CD14-positive monocyte (primary cell): ENCODE results near the gene UBXN6. TPM values are rescaled to one million over a fixed set of nuclear protein-coding genes. Genes with fewer than 3 reads are reported as not detected.

Experiments
- DNase-seq, 3 donors: peaks; one replicate each; pipeline ENCODE4 v3.0.0-alpha.2; 2011 to 2022
- H2AFZ ChIP-seq: 2 replicates; pipeline ENCODE4 v1.6.0; 2012; ENCODE audit warnings: mild to moderate bottlenecking, low read depth, low read length, inconsistent platforms; ENCODE audit not compliant: insufficient read depth, poor library complexity, severe bottlenecking
- H3K27ac ChIP-seq, 2 donors: 1 replicate in 1 of 2; 2 replicates in 1 of 2; pipeline ENCODE4 v1.5.1; 2012 to 2013; ENCODE audit warnings: low read length in 2 of 2, control low read depth in 1 of 2, inconsistent platforms in 1 of 2, low read depth in 1 of 2, mild to moderate bottlenecking in 1 of 2
- H3K27me3 ChIP-seq, 2 donors: one replicate each; pipeline versions ENCODE4 v1.6.0 to v1.6.1; 2011 to 2013; ENCODE audit warnings: low read length in 2 of 2; ENCODE audit not compliant: control insufficient read depth in 2 of 2, insufficient read depth in 2 of 2
- H3K36me3 ChIP-seq, 2 donors: replicated peaks in 1 of 2; 1 replicate in 1 of 2; 2 replicates in 1 of 2; pipeline versions ENCODE4 v1.5.1 to v1.6.1; 2012 to 2013; ENCODE audit warnings: low read length in 2 of 2, control low read depth in 1 of 2, inconsistent platforms in 1 of 2, mild to moderate bottlenecking in 1 of 2; ENCODE audit not compliant: insufficient read depth in 2 of 2, control insufficient read depth in 1 of 2
- H3K4me1 ChIP-seq, 2 donors: 1 replicate in 1 of 2; 2 replicates in 1 of 2; pipeline versions ENCODE4 v1.5.1 to v1.6.1; 2012 to 2013; ENCODE audit warnings: low read length in 2 of 2, control low read depth in 1 of 2, inconsistent platforms in 1 of 2, mild to moderate bottlenecking in 1 of 2, moderate library complexity in 1 of 2; ENCODE audit not compliant: insufficient read depth in 2 of 2, control insufficient read depth in 1 of 2
- H3K4me2 ChIP-seq: replicated peaks from 2 replicates; pipeline ENCODE3; 2012; ENCODE audit warnings: low read length, moderate library complexity, mild to moderate bottlenecking; ENCODE audit not compliant: poor library complexity, severe bottlenecking; ENCODE audit errors: extremely low read depth
- H3K4me3 ChIP-seq, 3 experiments: fragments of 200-600 bp in 1 of 3; sonication (generic) in 1 of 3; replicated peaks in 1 of 3; 1 replicate in 2 of 3; 2 replicates in 1 of 3; pipeline ENCODE4 v1.5.1; 2011 to 2013; ENCODE audit warnings: low read length in 3 of 3, mild to moderate bottlenecking in 3 of 3, control low read depth in 2 of 3, low read depth in 2 of 3, inconsistent platforms in 1 of 3, moderate library complexity in 1 of 3
- H3K79me2 ChIP-seq: 2 replicates; pipeline ENCODE4 v1.6.0; 2012; ENCODE audit warnings: mild to moderate bottlenecking, control low read depth, inconsistent platforms, low read length, moderate library complexity; ENCODE audit not compliant: insufficient read depth
- H3K9ac ChIP-seq: 2 replicates; pipeline ENCODE4 v1.6.0; 2017; ENCODE audit warnings: low read length, mild to moderate bottlenecking; ENCODE audit not compliant: insufficient read depth, poor library complexity, severe bottlenecking
- H3K9me3 ChIP-seq, 2 donors: replicated peaks in 1 of 2; 1 replicate in 1 of 2; 2 replicates in 1 of 2; pipeline versions ENCODE4 v1.5.1 to v1.6.1; 2012 to 2013; ENCODE audit warnings: low read length in 2 of 2, control low read depth in 1 of 2; ENCODE audit not compliant: control insufficient read depth in 1 of 2, insufficient read depth in 1 of 2
- H4K20me1 ChIP-seq: 2 replicates; pipeline ENCODE4 v1.6.0; 2012; ENCODE audit warnings: mild to moderate bottlenecking, low read length, control low read depth, moderate library complexity; ENCODE audit not compliant: insufficient read depth
- H3K27ac Mint-ChIP-seq, 7 donors: one replicate each; pipeline ENCODE4 v1.8.0; 2020; ENCODE audit warnings: mild to moderate bottlenecking in 7 of 7, mixed read lengths in 7 of 7, moderate library complexity in 6 of 7, inconsistent platforms in 2 of 7
- H3K27me3 Mint-ChIP-seq, 3 donors: one replicate each; pipeline ENCODE4 v1.8.0; 2021 to 2022; ENCODE audit warnings: low read depth in 3 of 3, mild to moderate bottlenecking in 3 of 3, mixed read lengths in 3 of 3, moderate library complexity in 3 of 3, inconsistent platforms in 1 of 3
- H3K36me3 Mint-ChIP-seq, 2 donors: one replicate each; pipeline ENCODE4 v1.8.0; 2020; ENCODE audit warnings: mixed read lengths in 2 of 2, inconsistent platforms in 1 of 2, mild to moderate bottlenecking in 1 of 2
- H3K4me1 Mint-ChIP-seq: one replicate; pipeline ENCODE4 v1.8.0; 2020; ENCODE audit warnings: mild to moderate bottlenecking, mixed read lengths
- H3K4me3 Mint-ChIP-seq, 2 donors: one replicate each; pipeline ENCODE4 v1.8.0; 2020; ENCODE audit warnings: mild to moderate bottlenecking in 2 of 2, mixed read lengths in 2 of 2, moderate library complexity in 1 of 2
- H3K9me3 Mint-ChIP-seq, 7 donors: one replicate each; pipeline ENCODE4 v1.8.0; 2020 to 2022; ENCODE audit warnings: mixed read lengths in 7 of 7, mild to moderate bottlenecking in 6 of 7, moderate library complexity in 6 of 7, inconsistent platforms in 2 of 7
- CTCF ChIP-seq: fragments of 200-600 bp; IDR thresholded peaks from one replicate; pipeline ENCODE4 v1.8.0; 2022; ENCODE audit warnings: antibody characterized with exemption, mild to moderate bottlenecking
- WGBS: methylation state at CpG from one replicate; pipeline ENCODE4 v1.1.5; 2013; ENCODE audit warnings: missing lambda C conversion rate; ENCODE audit not compliant: insufficient coverage; 5-methylcytosine and 5-hydroxymethylcytosine counted together
- intact Hi-C, 2 donors: fragments of 100-400 bp; cut with micrococcal nuclease; formaldehyde crosslinking; loops; one replicate each; pipeline versions ENCODE4 v1.15.0 to v1.15.1; 2023
- polyA plus RNA-seq, 3 donors: library from polyadenylated mRNA; depleted of rRNA in 1 of 3; unstranded in 2 of 3; stranded (reverse) in 1 of 3; fragments of 300-500 nt in 2 of 3; fragments of >200 nt in 1 of 3; fragmentation: Illumina TruSeq in 2 of 3; gene quantifications; 1 replicate in 2 of 3; 2 replicates in 1 of 3; pipeline ENCODE4 v1.2.3, GENCODE V29; 2012 to 2021

The UBXN6 gene
- polyA plus RNA-seq, 3 donors = 3.8 to 64.5 (median 5.4) TPM

GRCh38 chr19:4499318-4499717 is 41.7 kb upstream of the UBXN6 start:
- H3K36me3 ChIP-seq = peaks cover 66 to 77% of the 10 kb centered on the region in 2 donors
- no peaks in the 10 kb centered on the region for H3K4me1 Mint-ChIP-seq
- peaks cover 32 to 50% of the 10 kb centered on the region in 2 donors for H3K36me3 Mint-ChIP-seq
- no peak overlapping the region for H2AFZ ChIP-seq
- no peaks in the 10 kb centered on the region for H4K20me1 ChIP-seq
- H3K79me2 ChIP-seq = no peaks in the 10 kb centered on the region
- no peak for TF ChIP-seq CTCF
- H3K27ac ChIP-seq = no peak overlapping the region
- no peaks in the 10 kb centered on the region for H3K27me3 Mint-ChIP-seq
- H3K9me3 ChIP-seq = no peaks in the 10 kb centered on the region
- 97% methylated on average over 21 of the region's 23 CpGs for WGBS
- DNase-seq = no peak
- H3K4me2 ChIP-seq = no peak overlapping the region
- intact Hi-C loops = no loop called here
- H3K4me3 Mint-ChIP-seq = no peak overlapping the region
- H3K27me3 ChIP-seq = no peaks in the 10 kb centered on the region
- H3K27ac Mint-ChIP-seq = no peak overlapping the region
- no peak overlapping the region for H3K9ac ChIP-seq
- H3K9me3 Mint-ChIP-seq = no peaks in the 10 kb centered on the region
- no peaks in the 10 kb centered on the region for H3K4me1 ChIP-seq
- no peak overlapping the region for H3K4me3 ChIP-seq

GRCh38 chr19:4498694-4499093 is 41.1 kb upstream of the UBXN6 start:
- Mint-ChIP-seq H3K4me3 (no peak overlapping the region), H3K27ac (peak overlapping the region in 1 of 7 donors; percentile 68), H3K4me1 (no peaks in the 10 kb centered on the region), H3K27me3 (no peaks in the 10 kb centered on the region), H3K36me3 (peaks cover 32 to 53% of the 10 kb centered on the region in 2 donors), H3K9me3 (no peaks in the 10 kb centered on the region)
- 100% methylated on average over 8 of the region's 12 CpGs for WGBS
- H3K9ac ChIP-seq = no peak overlapping the region
- H2AFZ ChIP-seq = no peak overlapping the region
- H3K36me3 ChIP-seq = peaks cover 71 to 84% of the 10 kb centered on the region in 2 donors
- intact Hi-C loops = no loop called here
- no peak overlapping the region for H3K4me2 ChIP-seq
- TF ChIP-seq CTCF = no peak
- no peaks in the 10 kb centered on the region for H4K20me1 ChIP-seq
- no peaks in the 10 kb centered on the region for H3K27me3 ChIP-seq
- H3K27ac ChIP-seq = no peak overlapping the region
- no peaks in the 10 kb centered on the region for H3K4me1 ChIP-seq
- no peak overlapping the region for H3K4me3 ChIP-seq
- H3K9me3 ChIP-seq = no peaks in the 10 kb centered on the region
- DNase-seq = no peak
- H3K79me2 ChIP-seq = no peaks in the 10 kb centered on the region
